KMS-11 (cell line): Measurements from ENCODE around the gene MRPS2.
A peak's percentile ranks its signal among the peaks of the same experiment; 100 is the strongest.
"Not testable (repeated sequence)": the region's sequence is repeated elsewhere in the genome, so short reads cannot be mapped to it uniquely, and the experiment has no call there.

Experiments used
- H2AFZ ChIP-seq: fragments of 200-600 bp; sonication (generic); 2 replicates; pipeline ENCODE4 v1.6.1; 2016; ENCODE audit warnings: antibody characterized with exemption, mixed run types, low read depth
- H3K27ac ChIP-seq: fragments of 200-600 bp; sonication (generic); 2 replicates; pipeline ENCODE4 v1.6.1; 2016; ENCODE audit warnings: mild to moderate bottlenecking, mixed run types
- H3K27me3 ChIP-seq: fragments of 200-600 bp; sonication (generic); 2 replicates; pipeline ENCODE4 v1.6.1; 2017; ENCODE audit warnings: mild to moderate bottlenecking, low read depth, mixed run types, moderate library complexity; ENCODE audit not compliant: insufficient read depth
- H3K36me3 ChIP-seq: fragments of 200-600 bp; sonication (generic); 2 replicates; pipeline ENCODE4 v1.6.1; 2017; ENCODE audit warnings: mild to moderate bottlenecking, mixed run types; ENCODE audit not compliant: insufficient read depth
- H3K4me1 ChIP-seq: fragments of 200-600 bp; sonication (generic); 2 replicates; pipeline ENCODE4 v1.6.1; 2016; ENCODE audit warnings: mild to moderate bottlenecking, low read depth, mixed run types; ENCODE audit not compliant: poor library complexity, severe bottlenecking
- H3K4me2 ChIP-seq: fragments of 200-600 bp; sonication (generic); 2 replicates; pipeline ENCODE4 v1.7.0; 2016; ENCODE audit warnings: mild to moderate bottlenecking, mixed run types
- H3K4me3 ChIP-seq: fragments of 200-600 bp; sonication (generic); IDR thresholded peaks from 2 replicates; pipeline ENCODE4 v1.6.1; 2017; ENCODE audit warnings: low read depth, low read length, mixed read lengths; ENCODE audit not compliant: insufficient read depth
- H3K79me2 ChIP-seq: fragments of 200-600 bp; sonication (generic); 2 replicates; pipeline ENCODE4 v1.6.1; 2016; ENCODE audit warnings: low read depth, mixed run types; ENCODE audit not compliant: insufficient read depth
- H3K9ac ChIP-seq: fragments of 200-600 bp; sonication (generic); 2 replicates; pipeline ENCODE4 v1.6.1; 2016; ENCODE audit warnings: mild to moderate bottlenecking, mixed run types
- H4K20me1 ChIP-seq: fragments of 200-600 bp; sonication (generic); 2 replicates; pipeline ENCODE4 v1.6.1; 2016; ENCODE audit warnings: mild to moderate bottlenecking, mixed run types; ENCODE audit not compliant: insufficient read depth
- CTCF ChIP-seq: fragments of 200-600 bp; sonication (generic); conservative IDR thresholded peaks from 2 replicates; pipeline ENCODE4 v1.6.1; 2017; ENCODE audit warnings: low read depth, mild to moderate bottlenecking, antibody characterized with exemption, low read length, moderate library complexity, mixed read lengths

The MRPS2 gene

GRCh38 chr9:135500525-135501260 lies at the start of gene MRPS2:
Gene MRPS2 (plus strand): TSS chr9:135500682. CDS start chr9:135500711, 29 bp downstream.
- peaks cover 7% of the 10 kb centered on the region for H3K4me1 ChIP-seq
- H3K36me3 ChIP-seq: no peaks in the 10 kb centered on the region; the same call in 1 of the 2 replicates
- H3K79me2 ChIP-seq: peaks cover 12% of the 10 kb centered on the region
- peak within 1 kb of the TSS; percentile 83 for H2AFZ ChIP-seq
- H3K4me2 ChIP-seq: peak within 1 kb of the TSS; percentile 99
- H3K27me3 ChIP-seq: peaks cover 11% of the 10 kb centered on the region; the same call in 1 of the 2 replicates
- peak within 1 kb of the TSS; percentile 79 for H3K9ac ChIP-seq
- no peaks in the 10 kb centered on the region for H4K20me1 ChIP-seq
- peak; percentile 50 for TF ChIP-seq CTCF
- H3K4me3 ChIP-seq: no peak within 1 kb of the TSS
- peak within 1 kb of the TSS; percentile 38 for H3K27ac ChIP-seq

DNA sequence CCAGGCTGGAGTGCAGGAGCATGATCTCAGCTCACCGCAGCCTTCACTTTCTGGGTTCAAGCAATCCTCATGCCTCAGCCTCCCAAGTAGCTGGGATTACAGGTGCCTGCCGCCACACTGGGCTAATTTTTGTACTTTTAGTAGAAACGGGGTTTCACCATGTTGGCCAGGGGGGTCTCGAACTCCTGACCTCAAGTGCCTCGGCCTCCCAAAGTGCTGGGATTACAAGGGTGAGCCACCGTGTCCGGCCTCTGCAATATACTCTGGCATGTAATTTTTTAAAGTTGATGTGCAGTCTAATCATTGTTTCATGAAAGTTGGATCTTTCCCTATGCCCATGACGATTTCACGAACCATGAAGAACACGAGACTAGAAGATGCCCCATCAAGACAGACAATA lies 49.5 kb upstream of the MRPS2 start:
- H4K20me1 ChIP-seq: no peaks in the 10 kb centered on the region
- H3K4me1 ChIP-seq: no peaks in the 10 kb centered on the region
- H3K4me2 ChIP-seq: no peak overlapping the region
- H3K36me3 ChIP-seq: no peaks in the 10 kb centered on the region
- no peak for TF ChIP-seq CTCF
- no peak overlapping the region for H2AFZ ChIP-seq
- no peak overlapping the region for H3K27ac ChIP-seq
- no peak overlapping the region for H3K4me3 ChIP-seq
- no peaks in the 10 kb centered on the region for H3K79me2 ChIP-seq
- no peak overlapping the region for H3K9ac ChIP-seq
- H3K27me3 ChIP-seq: peaks cover 68% of the 10 kb centered on the region

- not testable (repeated sequence) for H3K27ac ChIP-seq, H2AFZ ChIP-seq, H3K36me3 ChIP-seq, H3K4me3 ChIP-seq, H3K9ac ChIP-seq, H3K4me1 ChIP-seq, H4K20me1 ChIP-seq, H3K4me2 ChIP-seq, H3K79me2 ChIP-seq
- peaks cover 74% of the 10 kb centered on the region for H3K27me3 ChIP-seq
These were observed 48.6 kb upstream of the MRPS2 start for GRCh38 chr9:135451909-135452308.

DNA sequence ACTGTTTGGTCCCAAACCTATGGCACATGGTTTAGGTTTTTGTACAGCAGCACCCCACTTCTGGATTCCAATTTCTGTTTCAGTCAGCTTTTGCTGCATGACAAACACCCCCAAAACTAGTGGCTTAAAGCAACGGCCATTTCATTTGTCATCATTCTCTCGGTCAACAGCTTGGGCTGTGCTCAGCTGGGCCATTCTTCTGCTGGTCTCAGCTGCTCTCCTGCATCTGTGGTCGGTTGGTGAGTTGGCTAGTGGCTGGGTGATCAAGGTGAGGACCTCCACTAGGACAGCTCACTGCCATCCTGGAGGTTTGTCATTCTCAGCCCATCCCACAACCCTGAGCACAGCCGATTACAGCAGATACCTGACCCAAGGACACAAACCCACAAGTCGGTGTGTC lies 45.7 kb upstream of the MRPS2 start:
- H3K4me2 ChIP-seq: no peak overlapping the region
- H3K27ac ChIP-seq: no peak overlapping the region
- H3K4me1 ChIP-seq: no peaks in the 10 kb centered on the region
- no peak overlapping the region for H2AFZ ChIP-seq
- H3K9ac ChIP-seq: no peak overlapping the region
- no peaks in the 10 kb centered on the region for H3K79me2 ChIP-seq
- H3K36me3 ChIP-seq: no peaks in the 10 kb centered on the region
- TF ChIP-seq CTCF: no peak
- H4K20me1 ChIP-seq: no peaks in the 10 kb centered on the region
- H3K27me3 ChIP-seq: peaks cover 73% of the 10 kb centered on the region
- no peak overlapping the region for H3K4me3 ChIP-seq

DNA sequence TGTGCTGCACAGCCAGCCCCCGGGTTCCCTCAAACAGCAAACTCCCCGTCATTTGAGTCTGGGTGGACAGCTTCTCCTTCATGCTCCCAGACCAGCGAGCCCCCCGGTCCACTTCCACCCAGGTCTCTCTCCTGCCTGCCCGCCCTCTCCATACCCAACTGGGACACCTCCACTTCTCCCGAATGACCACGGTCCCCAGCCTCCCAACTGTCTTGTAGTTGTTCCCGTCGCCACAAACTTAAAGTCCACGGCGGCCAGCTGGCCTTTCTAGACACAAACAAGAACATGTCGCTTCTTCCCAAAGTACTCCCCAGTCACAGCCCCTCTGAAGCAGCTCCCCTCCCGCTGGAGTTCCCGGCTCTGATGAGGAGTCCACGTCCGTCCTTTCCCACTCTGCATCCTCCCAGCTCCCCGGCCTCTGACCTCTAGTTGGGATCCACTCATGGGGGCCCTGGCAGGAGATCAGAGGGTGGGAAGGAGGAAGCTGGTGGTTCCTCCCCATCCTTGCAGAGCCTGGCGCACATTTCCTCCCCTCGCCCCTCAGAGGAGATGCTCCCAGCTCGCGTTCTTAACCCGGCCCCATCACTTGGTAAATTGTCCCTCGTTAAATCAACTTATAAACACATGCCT lies 45.0 kb upstream of the MRPS2 start:
- Histone ChIP-seq H3K36me3 (no peaks in the 10 kb centered on the region), H3K4me2 (no peak overlapping the region), H3K9ac (no peak overlapping the region), H4K20me1 (no peaks in the 10 kb centered on the region), H3K4me3 (no peak overlapping the region), H3K27me3 (peaks cover 65% of the 10 kb centered on the region), H3K79me2 (no peaks in the 10 kb centered on the region), H3K4me1 (no peaks in the 10 kb centered on the region), H2AFZ (no peak overlapping the region), H3K27ac (no peak overlapping the region)
- TF ChIP-seq CTCF: no peak
